Mesothelial cell of epicardium (in vitro differentiated cells): ENCODE results near the gene CC2D1B. TPM values are rescaled to one million over a fixed set of nuclear protein-coding genes. Genes with fewer than 3 reads are reported as not detected.

Experiments used
- DNase-seq, 2 experiments: peaks; one replicate each; pipeline ENCODE4 v3.0.0; 2021; ENCODE audit warnings: low spot score in 2 of 2; ENCODE audit not compliant: unreplicated experiment in 2 of 2
- H3K27ac Mint-ChIP-seq: 2 replicates; pipeline ENCODE4 v1.8.0; 2021; ENCODE audit warnings: mixed read lengths
- H3K27me3 Mint-ChIP-seq: 2 replicates; pipeline ENCODE4 v1.8.0; 2021; ENCODE audit warnings: low read depth, mixed read lengths
- H3K36me3 Mint-ChIP-seq: 2 replicates; pipeline ENCODE4 v1.8.0; 2021; ENCODE audit warnings: mixed read lengths
- H3K4me1 Mint-ChIP-seq: 2 replicates; pipeline ENCODE4 v1.8.0; 2021; ENCODE audit warnings: mixed read lengths
- H3K4me3 Mint-ChIP-seq: 2 replicates; pipeline ENCODE4 v1.8.0; 2021; ENCODE audit warnings: mild to moderate bottlenecking, moderate library complexity, mixed read lengths
- H3K9me3 Mint-ChIP-seq: 2 replicates; pipeline ENCODE4 v1.8.0; 2021; ENCODE audit warnings: mixed read lengths
- CTCF ChIP-seq: fragments of 200-600 bp; sonication (generic); IDR thresholded peaks from one replicate; pipeline ENCODE4 v1.5.0; 2021; ENCODE audit warnings: antibody characterized with exemption; ENCODE audit not compliant: unreplicated experiment
- total RNA-seq: library from RNA; stranded (reverse); gene quantifications from 3 replicates; pipeline ENCODE4 v1.2.1, GENCODE V29; 2021

CC2D1B gene
- total RNA-seq, 1 donor from 2014 or later = 33.4 TPM

GRCh38 chr1:52334906-52335528 lies 31.0 kb downstream of the CC2D1B start:
- Mint-ChIP-seq H3K27ac (no peak overlapping the region), H3K27me3 (no peaks in the 10 kb centered on the region), H3K36me3 (peaks cover 33% of the 10 kb centered on the region), H3K9me3 (no peaks in the 10 kb centered on the region), H3K4me1 (no peaks in the 10 kb centered on the region), H3K4me3 (no peak overlapping the region)
- no peak for DNase-seq
- TF ChIP-seq CTCF = no peak

GRCh38 chr1:52332411-52332810 lies 33.6 kb downstream of the CC2D1B start:
- H3K27me3 Mint-ChIP-seq = no peaks in the 10 kb centered on the region
- no peak for TF ChIP-seq CTCF
- H3K4me3 Mint-ChIP-seq = no peak overlapping the region
- H3K36me3 Mint-ChIP-seq = peaks cover 24% of the 10 kb centered on the region
- H3K4me1 Mint-ChIP-seq = no peaks in the 10 kb centered on the region
- no peaks in the 10 kb centered on the region for H3K9me3 Mint-ChIP-seq
- no peak for DNase-seq
- no peak overlapping the region for H3K27ac Mint-ChIP-seq

- no peak for TF ChIP-seq CTCF
- no peak overlapping the region for H3K4me3 Mint-ChIP-seq
- no peaks in the 10 kb centered on the region for H3K27me3 Mint-ChIP-seq
- H3K9me3 Mint-ChIP-seq = no peaks in the 10 kb centered on the region
- no peak for DNase-seq
- no peaks in the 10 kb centered on the region for H3K4me1 Mint-ChIP-seq
- H3K36me3 Mint-ChIP-seq = peaks cover 14% of the 10 kb centered on the region
- no peak overlapping the region for H3K27ac Mint-ChIP-seq
Observed at GRCh38 chr1:52328615-52329014, 37.4 kb downstream of the CC2D1B start.

- Mint-ChIP-seq H3K27ac (no peak overlapping the region), H3K9me3 (peaks cover 3% of the 10 kb centered on the region), H3K27me3 (no peaks in the 10 kb centered on the region), H3K4me1 (no peaks in the 10 kb centered on the region), H3K36me3 (peaks cover 15% of the 10 kb centered on the region), H3K4me3 (no peak overlapping the region)
- DNase-seq = no peak
- no peak for TF ChIP-seq CTCF
Observed at GRCh38 chr1:52325786-52326185, 40.2 kb downstream of the CC2D1B start.

GRCh38 chr1:52323731-52324130 lies 42.3 kb downstream of the CC2D1B start:
- peaks cover 3% of the 10 kb centered on the region for H3K9me3 Mint-ChIP-seq
- TF ChIP-seq CTCF = no peak
- H3K27me3 Mint-ChIP-seq = no peaks in the 10 kb centered on the region

GRCh38 chr1:52321061-52321460 lies 44.9 kb downstream of the CC2D1B start:
- Mint-ChIP-seq H3K27me3 (no peaks in the 10 kb centered on the region), H3K27ac (no peak overlapping the region), H3K9me3 (peaks cover 3% of the 10 kb centered on the region), H3K4me1 (no peaks in the 10 kb centered on the region), H3K4me3 (no peak overlapping the region), H3K36me3 (peaks cover 15% of the 10 kb centered on the region)
- no peak for TF ChIP-seq CTCF
- no peak for DNase-seq

More at GRCh38 chr1:52323731-52324130, 42.3 kb downstream of the CC2D1B start:
- no peak overlapping the region for H3K4me3 Mint-ChIP-seq
- no peak overlapping the region for H3K27ac Mint-ChIP-seq
- H3K36me3 Mint-ChIP-seq = peaks cover 15% of the 10 kb centered on the region
- H3K4me1 Mint-ChIP-seq = no peaks in the 10 kb centered on the region
- no peak for DNase-seq
